AG04449 (cell line): Measurements from ENCODE around the gene R3HDM2.

ENCODE experiments used
- CTCF ChIA-PET: fragments of 350-600 bp; formaldehyde crosslinking; extraction: SDS; loops from one replicate; lab custom pipeline; 2021; ENCODE audit warnings: antibody characterized with exemption; lab: Yijun Ruan, JAX
- POLR2A ChIA-PET: fragments of 400-600, 350-600 bp; formaldehyde crosslinking; extraction: SDS; loops from one replicate; lab custom pipeline; 2020; ENCODE audit warnings: antibody characterized with exemption, inconsistent platforms; lab: Yijun Ruan, JAX
- DNase-seq: peaks from one replicate; pipeline ENCODE4 v3.0.0-alpha.2; 2010; ENCODE audit warnings: low read depth, low spot score
- H3K4me3 ChIP-seq: 2 replicates; pipeline ENCODE4 v1.5.1; 2011; ENCODE audit warnings: low read depth, mild to moderate bottlenecking, control low read depth, low read length
- TF ChIP-seq, protein P1 (sequence below): IDR thresholded peaks from one replicate; pipeline ENCODE4 v1.5.1; 2011; ENCODE audit warnings: mild to moderate bottlenecking, moderate library complexity, low read length, control low read depth, inconsistent platforms; ENCODE audit not compliant: insufficient read depth; ENCODE audit errors: missing control alignments

R3HDM2 gene

DNA sequence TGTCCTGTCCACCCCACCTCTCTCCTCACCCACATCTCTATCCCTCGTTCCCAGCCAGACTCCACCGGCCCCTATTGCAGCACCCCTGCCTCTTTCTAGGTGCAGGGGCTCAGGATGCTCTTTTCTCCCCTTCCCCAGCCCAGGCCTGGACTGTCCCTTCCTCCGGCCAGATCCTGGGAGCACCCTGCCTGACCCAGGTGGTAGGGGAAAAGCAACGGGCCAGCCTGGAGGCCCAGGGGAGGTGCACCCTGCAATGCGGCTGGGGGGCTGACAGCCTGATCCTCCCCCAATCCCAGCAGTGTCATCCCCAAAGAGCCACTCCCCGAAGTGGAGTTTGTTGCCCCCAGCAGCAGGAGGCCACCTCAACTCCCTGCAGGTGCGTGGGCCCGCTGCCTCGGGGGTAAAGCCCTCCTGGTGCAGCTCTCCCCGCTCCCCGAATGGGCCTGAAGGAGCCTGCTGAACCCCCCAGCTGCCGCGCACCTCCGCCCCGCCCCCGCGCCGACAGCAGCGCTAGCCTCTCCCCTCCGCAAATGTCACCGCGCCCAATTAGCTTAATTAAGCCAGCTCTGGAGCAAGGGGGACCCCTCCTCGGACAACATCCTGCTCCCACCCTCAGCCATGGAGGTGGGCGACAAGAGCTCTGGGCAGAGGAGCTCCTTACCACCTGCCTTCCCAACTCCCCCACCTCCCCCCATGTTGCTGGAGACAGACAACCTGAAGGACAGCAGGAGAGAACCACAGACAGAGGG, 209.5 kb downstream of the R3HDM2 start:
- TF ChIP-seq, protein P1, sequence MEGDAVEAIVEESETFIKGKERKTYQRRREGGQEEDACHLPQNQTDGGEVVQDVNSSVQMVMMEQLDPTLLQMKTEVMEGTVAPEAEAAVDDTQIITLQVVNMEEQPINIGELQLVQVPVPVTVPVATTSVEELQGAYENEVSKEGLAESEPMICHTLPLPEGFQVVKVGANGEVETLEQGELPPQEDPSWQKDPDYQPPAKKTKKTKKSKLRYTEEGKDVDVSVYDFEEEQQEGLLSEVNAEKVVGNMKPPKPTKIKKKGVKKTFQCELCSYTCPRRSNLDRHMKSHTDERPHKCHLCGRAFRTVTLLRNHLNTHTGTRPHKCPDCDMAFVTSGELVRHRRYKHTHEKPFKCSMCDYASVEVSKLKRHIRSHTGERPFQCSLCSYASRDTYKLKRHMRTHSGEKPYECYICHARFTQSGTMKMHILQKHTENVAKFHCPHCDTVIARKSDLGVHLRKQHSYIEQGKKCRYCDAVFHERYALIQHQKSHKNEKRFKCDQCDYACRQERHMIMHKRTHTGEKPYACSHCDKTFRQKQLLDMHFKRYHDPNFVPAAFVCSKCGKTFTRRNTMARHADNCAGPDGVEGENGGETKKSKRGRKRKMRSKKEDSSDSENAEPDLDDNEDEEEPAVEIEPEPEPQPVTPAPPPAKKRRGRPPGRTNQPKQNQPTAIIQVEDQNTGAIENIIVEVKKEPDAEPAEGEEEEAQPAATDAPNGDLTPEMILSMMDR: no peak
- ChIA-PET CTCF (interaction anchor here (13.3 kb wide), 1 partner anchor 22 kb away, joined by 425 read pairs; a partner anchor contains a TSS), POLR2A (no interaction called here)
- no peak overlapping the region for H3K4me3 ChIP-seq
- DNase-seq: no peak

DNA sequence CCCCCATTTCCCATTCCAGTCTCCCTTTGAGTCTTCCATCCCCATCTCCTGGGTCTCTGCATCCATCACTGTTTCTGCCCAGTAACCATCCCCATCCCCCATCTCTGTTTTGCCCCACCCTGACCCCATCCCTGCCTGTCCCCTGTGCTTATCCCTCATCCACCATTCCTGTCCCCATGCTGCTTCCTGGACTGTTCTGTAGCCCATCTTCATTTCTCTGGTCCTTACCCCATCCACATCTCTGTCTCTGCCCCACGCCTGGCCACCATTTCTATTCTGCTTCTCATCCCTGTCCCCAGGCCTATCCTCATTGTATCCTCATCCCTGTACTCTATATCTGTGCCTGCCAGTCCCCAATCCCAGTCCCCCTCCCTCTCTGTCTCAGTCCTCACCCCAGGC, 210.1 kb downstream of the R3HDM2 start:
- no peak for DNase-seq
- POLR2A ChIA-PET: no interaction called here
- H3K4me3 ChIP-seq: no peak overlapping the region
- TF ChIP-seq, protein P1: no peak
- CTCF ChIA-PET: interaction anchor here (13.3 kb wide), 1 partner anchor 22 kb away, joined by 425 read pairs; a partner anchor contains a TSS

DNA sequence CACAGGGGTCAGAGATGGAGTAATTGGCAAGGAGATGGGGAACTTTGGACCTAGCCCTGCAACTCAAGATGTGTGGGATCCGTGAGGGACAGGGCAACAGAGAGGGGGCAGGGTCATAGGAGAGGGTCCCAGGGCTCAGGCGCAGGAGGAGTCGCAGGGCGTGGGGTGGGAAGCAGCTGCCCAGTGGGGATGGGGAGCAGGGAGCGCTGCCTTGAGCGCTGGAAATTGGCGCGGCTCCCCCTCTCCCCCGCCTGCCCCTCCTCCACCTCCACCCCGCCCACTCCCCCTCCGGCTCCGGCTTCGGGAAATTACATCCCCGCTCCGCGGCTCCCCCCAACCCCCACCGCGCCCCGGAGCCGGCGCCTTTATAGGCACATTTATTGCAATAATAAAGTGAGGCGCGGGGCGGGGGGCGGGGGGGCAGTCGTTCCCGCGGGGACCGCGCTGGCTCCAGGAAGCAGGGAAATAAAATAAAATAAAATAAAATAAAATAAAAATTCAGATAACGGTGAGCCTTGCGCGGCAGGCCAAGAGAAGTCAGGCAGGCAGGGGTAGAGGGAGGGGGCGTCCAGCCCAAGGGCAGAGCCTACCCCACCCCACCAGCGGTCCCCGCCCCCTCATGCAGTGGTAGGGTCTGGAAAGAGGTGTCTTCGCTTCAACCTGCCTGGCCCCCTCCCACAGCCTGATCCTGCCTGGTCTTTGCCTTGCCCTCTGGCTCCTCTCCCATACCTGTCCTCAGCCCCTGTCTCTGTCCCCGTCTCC, 210.7 kb downstream of the R3HDM2 start:
- CTCF ChIA-PET: interaction anchor here (1.3 to 9.8 kb wide), 5 partner anchors 8 to 232 kb away, joined by 4 to 290 read pairs (median 32); partner anchors contain the start of gene SHMT2
- no peak overlapping the region for H3K4me3 ChIP-seq
- no peak for DNase-seq
- POLR2A ChIA-PET: interaction anchor here (1.3 kb wide), 1 partner anchor 9 kb away, joined by 10 read pairs; the partner anchor contains the start of gene SHMT2
- TF ChIP-seq, protein P1: no peak

DNA sequence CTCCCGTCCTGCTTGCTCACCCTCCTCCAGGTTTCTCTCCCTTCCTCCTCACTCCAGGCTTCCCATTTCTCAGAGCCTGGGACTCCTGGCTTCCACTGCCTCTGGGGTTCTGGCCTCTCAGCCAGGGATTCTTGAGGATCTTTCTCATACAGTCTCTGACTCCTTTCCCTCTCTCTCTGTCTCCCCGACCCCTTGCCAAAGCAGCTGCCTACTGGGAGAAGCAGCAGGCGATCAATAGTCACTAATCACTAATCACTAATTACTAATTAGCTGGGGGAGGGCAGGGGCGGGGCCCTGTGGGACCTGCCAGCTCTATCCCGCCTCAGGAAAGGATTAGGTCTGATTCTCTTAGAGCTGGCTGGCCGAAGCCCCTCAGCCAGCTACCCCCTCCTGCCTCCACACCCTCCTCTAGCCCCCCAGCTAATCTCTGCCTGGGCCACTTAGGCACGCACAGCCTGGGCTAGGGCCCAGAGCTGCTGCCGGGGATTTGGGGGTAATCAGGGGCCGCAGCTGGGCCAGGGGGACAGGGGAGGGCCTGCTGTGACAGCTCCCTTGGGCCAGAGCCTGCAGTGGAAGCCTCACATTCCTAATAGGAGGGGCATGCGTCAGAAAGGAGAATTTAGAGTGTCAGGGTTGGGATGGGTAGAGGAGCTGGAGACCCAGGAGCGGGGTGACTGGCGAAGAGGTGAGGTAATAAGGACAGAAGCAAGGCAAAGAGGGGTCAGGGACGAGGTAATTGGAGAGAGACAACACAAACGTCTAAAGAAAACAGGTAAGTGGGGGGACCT, 211.4 kb downstream of the R3HDM2 start:
- no peak overlapping the region for H3K4me3 ChIP-seq
- TF ChIP-seq, protein P1: no peak
- POLR2A ChIA-PET: interaction anchor here (1.3 kb wide), 1 partner anchor 10 kb away, joined by 10 read pairs; the partner anchor contains the start of gene SHMT2
- no peak for DNase-seq
- CTCF ChIA-PET: interaction anchor here (0.7 to 9.8 kb wide), 8 partner anchors 9 to 239 kb away, joined by 3 to 290 read pairs (median 5); partner anchors contain the start of genes INHBE and SHMT2

DNA sequence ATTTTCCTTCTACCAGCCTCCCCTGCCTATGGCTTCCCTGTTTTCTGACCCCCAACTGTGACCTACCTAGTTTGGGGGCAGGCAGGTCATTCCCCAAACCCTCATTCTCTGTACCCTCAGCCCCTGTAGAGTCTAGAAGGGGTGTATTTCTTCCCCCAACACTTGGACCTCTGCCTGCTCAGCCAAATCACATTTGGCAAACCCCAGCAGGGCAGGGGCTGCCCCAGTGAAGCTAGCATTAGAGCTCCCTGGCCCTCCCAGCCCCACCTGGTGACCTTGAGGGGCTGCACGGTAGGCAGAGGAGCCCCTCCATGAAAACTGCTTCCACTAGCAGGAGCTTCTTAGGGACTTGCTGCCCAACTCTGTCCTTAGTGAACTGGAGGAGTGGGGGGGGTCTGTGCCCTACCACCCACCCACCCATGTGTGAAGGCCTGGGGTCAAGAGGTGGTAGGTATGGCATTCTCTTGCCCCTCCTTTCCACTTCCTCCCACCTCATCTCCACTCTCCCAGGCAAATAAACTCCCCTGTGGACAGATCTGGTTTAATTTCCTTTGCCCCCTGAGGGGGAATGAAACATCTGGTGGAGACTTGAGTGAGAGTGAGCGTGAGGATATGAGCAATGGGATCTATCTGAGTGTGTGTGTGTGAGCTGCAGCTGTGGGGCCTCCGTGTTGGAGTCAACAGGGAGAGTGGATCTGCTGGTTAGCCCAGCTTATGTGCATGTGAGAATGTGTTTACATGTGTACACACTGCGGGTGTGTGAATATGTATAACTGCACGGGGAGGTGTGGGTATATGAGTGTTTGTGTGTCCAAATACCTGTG, 212.6 kb downstream of the R3HDM2 start:
- H3K4me3 ChIP-seq: no peak overlapping the region
- ChIA-PET POLR2A (interaction anchor here (0.6 to 1.6 kb wide), 5 partner anchors 12 to 234 kb away, joined by 3 to 8 read pairs (median 3); partner anchors contain the start of gene SHMT2), CTCF (interaction anchor here (1.0 to 9.8 kb wide), 9 partner anchors 10 to 244 kb away, joined by 3 to 290 read pairs (median 4); partner anchors contain the start of gene SHMT2)

More for the DNA sequence above, 212.6 kb downstream of the R3HDM2 start:
- DNase-seq: no peak
- TF ChIP-seq, protein P1: no peak
